Measurements from ENCODE around the gene WIZ.

- TF ChIP-seq, protein P1, sequence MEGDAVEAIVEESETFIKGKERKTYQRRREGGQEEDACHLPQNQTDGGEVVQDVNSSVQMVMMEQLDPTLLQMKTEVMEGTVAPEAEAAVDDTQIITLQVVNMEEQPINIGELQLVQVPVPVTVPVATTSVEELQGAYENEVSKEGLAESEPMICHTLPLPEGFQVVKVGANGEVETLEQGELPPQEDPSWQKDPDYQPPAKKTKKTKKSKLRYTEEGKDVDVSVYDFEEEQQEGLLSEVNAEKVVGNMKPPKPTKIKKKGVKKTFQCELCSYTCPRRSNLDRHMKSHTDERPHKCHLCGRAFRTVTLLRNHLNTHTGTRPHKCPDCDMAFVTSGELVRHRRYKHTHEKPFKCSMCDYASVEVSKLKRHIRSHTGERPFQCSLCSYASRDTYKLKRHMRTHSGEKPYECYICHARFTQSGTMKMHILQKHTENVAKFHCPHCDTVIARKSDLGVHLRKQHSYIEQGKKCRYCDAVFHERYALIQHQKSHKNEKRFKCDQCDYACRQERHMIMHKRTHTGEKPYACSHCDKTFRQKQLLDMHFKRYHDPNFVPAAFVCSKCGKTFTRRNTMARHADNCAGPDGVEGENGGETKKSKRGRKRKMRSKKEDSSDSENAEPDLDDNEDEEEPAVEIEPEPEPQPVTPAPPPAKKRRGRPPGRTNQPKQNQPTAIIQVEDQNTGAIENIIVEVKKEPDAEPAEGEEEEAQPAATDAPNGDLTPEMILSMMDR (IDR thresholded peaks at IDR 0.05), result no peak
- TF ChIP-seq POLR2A (IDR thresholded peaks at IDR 0.05) (no peak), POLR2AphosphoS5 (IDR thresholded peaks at IDR 0.05) (no peak), EP300 (IDR thresholded peaks at IDR 0.05) (no peak)
Measured at GRCh38 chr19:15394426-15394825, 55.3 kb downstream of the WIZ start.
